CD4-positive, alpha-beta T cell (primary cell): ENCODE results near the gene TBCEL. TPM values are rescaled to one million over a fixed set of nuclear protein-coding genes. Genes with fewer than 3 reads are reported as not detected.

Experiments used
- ATAC-seq: fragments of 200-7000 bp; cut with Tn5 transposase; one replicate; pipeline ENCODE4 v1.10.0; 2022; ENCODE audit warnings: mild to moderate bottlenecking; ENCODE audit not compliant: poor library complexity
- CTCF ChIA-PET: fragments of 350-600 bp; sonication (Branson Sonifier 250); formaldehyde crosslinking; loops from one replicate; lab custom pipeline; 2021; ENCODE audit warnings: antibody characterized with exemption, inconsistent platforms; lab: Charles Lee
- POLR2A ChIA-PET: fragments of 350-600 bp; sonication (Branson Sonifier 250); formaldehyde crosslinking; loops from one replicate; lab custom pipeline; 2021; ENCODE audit warnings: antibody characterized with exemption, inconsistent platforms; lab: Charles Lee
- DNase-seq, 14 experiments: peaks; one replicate each; pipeline ENCODE4 v3.0.0-alpha.2; 2013 to 2020; ENCODE audit warnings: mixed read lengths in 2 of 14
- H3K27ac ChIP-seq, 2 donors: one replicate each; pipeline versions ENCODE4 v1.5.1 to v1.7.0; 2013; ENCODE audit warnings: low read length in 2 of 2, low read depth in 1 of 2, mild to moderate bottlenecking in 1 of 2
- H3K27me3 ChIP-seq, 2 experiments: 1 replicate in 1 of 2; 2 replicates in 1 of 2; pipeline versions ENCODE4 v1.6.1 to v1.7.0; 2013; ENCODE audit warnings: low read length in 2 of 2, control low read depth in 1 of 2, mild to moderate bottlenecking in 1 of 2, moderate library complexity in 1 of 2; ENCODE audit not compliant: insufficient read depth in 2 of 2, control insufficient read depth in 1 of 2
- H3K36me3 ChIP-seq: one replicate; pipeline ENCODE4 v1.6.1; 2013; ENCODE audit warnings: low read length, control low read depth; ENCODE audit not compliant: insufficient read depth
- H3K4me1 ChIP-seq: one replicate; pipeline ENCODE4 v1.6.1; 2013; ENCODE audit warnings: low read length, control low read depth; ENCODE audit not compliant: insufficient read depth
- H3K4me3 ChIP-seq: one replicate; pipeline ENCODE4 v1.5.1; 2013; ENCODE audit warnings: mild to moderate bottlenecking, low read length, moderate library complexity
- H3K9me3 ChIP-seq, 2 experiments: 1 replicate in 1 of 2; 2 replicates in 1 of 2; pipeline versions ENCODE4 v1.6.1 to v1.7.0; 2013; ENCODE audit warnings: low read length in 2 of 2, mild to moderate bottlenecking in 2 of 2, control low read depth in 1 of 2, moderate library complexity in 1 of 2; ENCODE audit not compliant: control insufficient read depth in 1 of 2, insufficient read depth in 1 of 2
- H3K27ac Mint-ChIP-seq: one replicate; pipeline ENCODE4 v1.8.0; 2020; ENCODE audit warnings: mixed read lengths
- H3K27me3 Mint-ChIP-seq: one replicate; pipeline ENCODE4 v1.8.0; 2021; ENCODE audit warnings: mixed read lengths
- H3K36me3 Mint-ChIP-seq: one replicate; pipeline ENCODE4 v1.8.0; 2021; ENCODE audit warnings: low read depth, mixed read lengths
- H3K4me1 Mint-ChIP-seq: one replicate; pipeline ENCODE4 v1.8.0; 2021; ENCODE audit warnings: low read depth, mixed read lengths
- H3K4me3 Mint-ChIP-seq: one replicate; pipeline ENCODE4 v1.8.0; 2020; ENCODE audit warnings: mild to moderate bottlenecking, mixed read lengths
- H3K9me3 Mint-ChIP-seq: one replicate; pipeline ENCODE4 v1.8.0; 2020; ENCODE audit warnings: mixed read lengths
- CTCF ChIP-seq: fragments of 200-600 bp; IDR thresholded peaks from one replicate; pipeline ENCODE4 v1.8.0; 2022; ENCODE audit warnings: antibody characterized with exemption, mild to moderate bottlenecking
- intact Hi-C, 2 experiments: fragments of 100-400 bp; cut with DNase I in 1 of 2; cut with micrococcal nuclease in 1 of 2; formaldehyde crosslinking; loops; one replicate each; pipeline versions ENCODE4 v1.15.1 to v1.9.0; 2023 to 2025; cut with DNase I, micrococcal nuclease
- total RNA-seq, 174 experiments: library from RNA in 2 of 174; stranded (reverse) in 2 of 174; gene quantifications; one replicate each; pipeline ENCODE4 v1.2.3 and lab custom pipeline; 2021 to 2026

TBCEL gene
- total RNA-seq, 2 experiments from 2014 or later, result 19.4 to 20.3 TPM

GRCh38 chr11:121082219-121082618, 58.3 kb downstream of the TBCEL start:
- peaks cover 40% of the 10 kb centered on the region for H3K36me3 Mint-ChIP-seq
- H3K27me3 Mint-ChIP-seq, result no peaks in the 10 kb centered on the region
- no peak overlapping the region for H3K27ac ChIP-seq
- H3K4me3 Mint-ChIP-seq, result no peak overlapping the region
- POLR2A ChIA-PET, result no interaction called here
- intact Hi-C loops, result no loop called here
- TF ChIP-seq CTCF, result no peak
- H3K4me3 ChIP-seq, result no peak overlapping the region
- H3K36me3 ChIP-seq, result peaks cover 15% of the 10 kb centered on the region
- H3K9me3 Mint-ChIP-seq, result no peaks in the 10 kb centered on the region
- no peaks in the 10 kb centered on the region for H3K9me3 ChIP-seq
- H3K4me1 Mint-ChIP-seq, result peaks cover 25% of the 10 kb centered on the region
- DNase-seq, result no peak
- ATAC-seq, result no peak
- no peak overlapping the region for H3K27ac Mint-ChIP-seq
- no peaks in the 10 kb centered on the region for H3K27me3 ChIP-seq
- H3K4me1 ChIP-seq, result peaks cover 4% of the 10 kb centered on the region
- CTCF ChIA-PET, result no interaction called here

GRCh38 chr11:121082670-121083069, 58.8 kb downstream of the TBCEL start:
- ChIA-PET POLR2A (no interaction called here), CTCF (no interaction called here)
- Histone ChIP-seq H3K9me3 (no peaks in the 10 kb centered on the region), H3K4me3 (no peak overlapping the region), H3K27me3 (no peaks in the 10 kb centered on the region), H3K27ac (no peak overlapping the region), H3K36me3 (peaks cover 20% of the 10 kb centered on the region), H3K4me1 (peaks cover 4% of the 10 kb centered on the region)
- H3K36me3 Mint-ChIP-seq, result peaks cover 45% of the 10 kb centered on the region
- H3K4me3 Mint-ChIP-seq, result no peak overlapping the region
- H3K27ac Mint-ChIP-seq, result no peak overlapping the region
- DNase-seq (no peak), ATAC-seq (no peak)
- intact Hi-C loops, result no loop called here
- no peak for TF ChIP-seq CTCF
- H3K27me3 Mint-ChIP-seq, result no peaks in the 10 kb centered on the region
- H3K9me3 Mint-ChIP-seq, result no peaks in the 10 kb centered on the region
- H3K4me1 Mint-ChIP-seq, result peaks cover 25% of the 10 kb centered on the region

- Mint-ChIP-seq H3K9me3 (no peaks in the 10 kb centered on the region), H3K4me3 (no peak overlapping the region), H3K4me1 (no peaks in the 10 kb centered on the region), H3K27me3 (no peaks in the 10 kb centered on the region), H3K27ac (no peak overlapping the region), H3K36me3 (peaks cover 58% of the 10 kb centered on the region)
- Histone ChIP-seq H3K4me3 (no peak overlapping the region), H3K27ac (no peak overlapping the region), H3K36me3 (peaks cover 27% of the 10 kb centered on the region), H3K27me3 (no peaks in the 10 kb centered on the region), H3K4me1 (no peaks in the 10 kb centered on the region), H3K9me3 (no peaks in the 10 kb centered on the region)
- intact Hi-C loops, result no loop called here
- ATAC-seq, result no peak
- CTCF ChIA-PET, result no interaction called here
- no peak for TF ChIP-seq CTCF
- POLR2A ChIA-PET, result interaction anchor here (0.9 kb wide), 1 partner anchor 8 kb away, joined by 3 read pairs; no protein-coding TSS in a partner anchor
- no peak for DNase-seq
Measured at GRCh38 chr11:121086866-121087265, 63.0 kb downstream of the TBCEL start.
